HG03521 (cell line): Measurements from ENCODE around the gene ZNF132.
A peak's percentile ranks its signal among the peaks of the same experiment; 100 is the strongest.

ENCODE experiments used
- ATAC-seq: cut with Tn5 transposase; IDR thresholded peaks from one replicate; pipeline ENCODE4 v1.9.1; 2021; ENCODE audit warnings: mild to moderate bottlenecking, moderate library complexity; ENCODE audit not compliant: unreplicated experiment

The ZNF132 gene

DNA sequence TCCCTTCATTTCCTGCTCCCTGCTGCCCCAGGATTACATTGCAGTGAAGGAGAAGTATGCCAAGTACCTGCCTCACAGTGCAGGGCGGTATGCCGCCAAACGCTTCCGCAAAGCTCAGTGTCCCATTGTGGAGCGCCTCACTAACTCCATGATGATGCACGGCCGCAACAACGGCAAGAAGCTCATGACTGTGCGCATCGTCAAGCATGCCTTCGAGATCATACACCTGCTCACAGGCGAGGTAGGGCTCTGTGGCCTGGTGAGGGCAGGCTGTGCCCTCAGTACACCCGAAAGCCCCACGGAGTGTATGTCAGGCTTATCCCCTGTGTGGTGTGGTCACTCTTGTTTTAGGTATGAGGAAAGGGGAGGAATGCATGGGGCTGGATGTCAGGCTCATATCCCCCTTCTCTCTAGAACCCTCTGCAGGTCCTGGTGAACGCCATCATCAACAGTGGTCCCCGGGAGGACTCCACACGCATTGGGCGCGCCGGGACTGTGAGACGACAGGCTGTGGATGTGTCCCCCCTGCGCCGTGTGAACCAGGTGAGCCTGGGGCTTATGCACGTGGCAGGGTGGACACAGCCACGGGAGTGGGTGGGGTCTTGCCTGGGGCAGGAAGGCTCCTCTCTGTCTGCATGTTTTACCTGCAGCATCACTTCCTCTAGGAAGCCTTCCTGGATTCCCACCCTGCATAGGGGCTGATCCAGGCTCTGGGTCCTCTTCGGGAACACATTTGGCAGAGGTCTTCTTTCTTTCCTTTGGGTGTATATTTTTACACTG, 46.8 kb downstream of the ZNF132 start:
- ATAC-seq = no peak

DNA sequence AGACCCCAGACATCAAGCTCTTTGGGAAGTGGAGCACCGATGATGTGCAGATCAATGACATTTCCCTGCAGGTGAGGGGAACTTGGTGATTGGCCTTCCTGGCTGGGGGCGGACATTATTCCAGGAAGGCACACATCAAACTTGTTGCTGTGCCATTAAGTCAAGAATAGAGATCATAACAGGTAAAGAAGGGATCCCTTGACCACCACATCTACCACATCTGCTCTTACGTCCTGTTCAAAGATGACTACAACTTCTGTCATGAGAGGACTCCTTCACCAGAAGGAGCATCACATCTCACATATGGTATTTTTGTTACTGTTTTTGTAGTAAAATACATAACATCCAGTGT, 51.8 kb downstream of the ZNF132 start:
- no peak for ATAC-seq

DNA sequence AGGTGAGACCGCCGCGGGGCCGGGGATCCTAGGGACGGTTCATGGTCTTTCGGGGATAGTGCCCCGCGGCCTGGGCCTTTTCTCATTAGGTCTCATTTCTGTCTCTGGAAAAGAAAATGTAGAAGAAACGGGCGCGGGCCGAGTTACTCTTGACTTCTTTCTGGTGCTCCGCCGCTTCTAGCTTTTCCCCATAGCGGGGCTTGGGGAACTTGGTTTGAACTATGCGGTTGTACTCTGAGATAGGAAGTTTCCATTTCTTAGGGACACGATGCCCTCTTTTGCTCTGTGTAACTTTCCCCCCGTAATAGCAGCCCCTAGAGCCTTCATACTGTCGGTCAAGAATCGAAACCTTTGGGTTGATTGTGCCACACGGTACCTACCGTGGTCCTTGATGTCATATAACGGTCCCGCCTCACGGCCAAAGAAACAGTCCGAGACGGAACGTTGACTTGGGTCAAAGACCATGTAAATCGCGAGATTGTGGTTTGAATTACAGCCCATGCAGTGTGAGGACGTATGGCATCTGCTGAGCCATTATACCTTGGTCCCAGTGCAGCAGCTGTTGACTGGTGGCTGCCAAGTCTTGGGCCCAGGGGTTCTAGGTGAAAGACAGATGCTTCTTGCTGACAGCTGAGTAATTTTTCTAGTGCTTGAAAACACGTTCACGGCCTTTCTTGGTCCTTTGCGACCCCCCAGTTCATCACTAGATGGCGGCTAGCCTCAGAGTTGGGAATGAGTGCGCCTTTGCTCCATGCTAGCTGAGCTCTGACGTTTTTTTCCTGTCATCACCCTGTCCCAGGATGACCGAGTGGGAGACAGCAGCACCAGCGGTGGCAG, 52.4 kb downstream of the ZNF132 start:
- ATAC-seq = no peak

DNA sequence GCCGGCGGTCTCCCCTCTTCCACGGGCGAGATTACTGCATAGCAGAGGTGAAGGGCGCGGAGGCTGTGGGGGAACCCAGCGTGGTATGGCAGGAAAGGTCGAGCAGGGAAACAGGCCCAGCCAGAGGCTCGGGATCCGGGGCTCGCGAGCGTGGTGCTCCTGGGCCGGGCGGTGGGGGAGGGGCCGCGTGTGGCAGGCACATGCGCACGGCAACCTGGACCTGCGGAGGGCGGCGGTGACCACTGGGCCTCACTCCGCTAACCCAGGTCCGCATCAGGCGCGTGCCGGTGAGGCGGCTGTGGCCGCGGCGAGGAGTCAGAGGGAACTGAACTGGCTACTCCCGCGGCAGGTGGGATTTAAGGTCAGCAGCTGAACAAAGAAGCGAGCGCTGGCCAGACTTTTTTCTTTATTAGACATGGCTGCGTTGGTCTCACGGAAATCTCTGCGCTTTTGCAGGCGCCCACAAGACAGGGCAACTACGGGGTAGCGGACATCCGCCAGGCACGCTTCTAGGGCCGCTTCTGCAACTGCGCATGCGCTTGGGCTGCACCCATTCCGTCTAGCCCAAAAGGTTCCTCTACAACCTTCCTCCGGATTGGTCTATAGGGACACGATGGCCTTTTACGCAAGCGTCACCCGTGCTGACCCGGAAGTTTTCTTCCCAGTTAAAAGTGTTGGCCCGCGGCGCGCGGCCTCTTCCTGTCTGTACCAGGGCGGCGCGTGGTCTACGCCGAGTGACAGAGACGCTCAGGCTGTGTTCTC, 53.2 kb downstream of the ZNF132 start, which contains the start of gene RPS5:
Gene RPS5, plus strand, starts transcription at position 694 of the 762 bp plus-strand sequence. CDS start 869 bp downstream, outside the sequence.
- ATAC-seq = peak; percentile 82

DNA sequence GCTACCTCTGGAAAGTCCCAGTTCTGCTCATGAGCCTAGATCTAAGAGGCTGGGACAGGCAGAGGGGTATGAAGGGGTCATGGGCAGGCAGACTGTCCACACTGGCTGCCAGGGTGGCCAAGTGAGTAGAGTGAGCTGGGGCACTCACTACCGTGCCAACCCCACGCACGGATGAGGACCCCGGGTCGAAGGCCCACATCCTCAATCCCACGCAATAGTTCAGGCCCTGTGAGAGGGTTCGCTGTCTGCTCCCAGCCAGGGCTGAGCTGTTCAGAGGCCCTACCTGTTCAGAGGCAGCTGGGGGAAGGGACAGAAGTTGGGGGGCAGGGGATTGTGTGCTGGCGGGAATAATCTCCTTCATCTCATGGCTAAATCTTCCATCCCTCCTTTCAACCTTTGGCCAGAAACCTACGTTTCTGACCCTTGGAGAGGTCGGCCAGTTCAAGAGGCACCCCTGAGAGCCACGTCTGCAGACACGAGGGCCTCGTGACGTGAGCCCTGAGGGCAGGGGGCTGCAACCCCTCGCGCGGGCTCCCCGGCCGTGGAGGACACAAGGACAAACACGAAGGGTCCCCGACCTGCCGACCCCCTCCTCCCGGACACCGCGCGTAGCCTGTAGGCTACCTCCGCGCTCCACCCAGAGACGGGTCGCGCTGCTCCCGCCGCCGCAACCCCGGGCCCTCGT, 53.9 kb downstream of the ZNF132 start:
- no peak for ATAC-seq

DNA sequence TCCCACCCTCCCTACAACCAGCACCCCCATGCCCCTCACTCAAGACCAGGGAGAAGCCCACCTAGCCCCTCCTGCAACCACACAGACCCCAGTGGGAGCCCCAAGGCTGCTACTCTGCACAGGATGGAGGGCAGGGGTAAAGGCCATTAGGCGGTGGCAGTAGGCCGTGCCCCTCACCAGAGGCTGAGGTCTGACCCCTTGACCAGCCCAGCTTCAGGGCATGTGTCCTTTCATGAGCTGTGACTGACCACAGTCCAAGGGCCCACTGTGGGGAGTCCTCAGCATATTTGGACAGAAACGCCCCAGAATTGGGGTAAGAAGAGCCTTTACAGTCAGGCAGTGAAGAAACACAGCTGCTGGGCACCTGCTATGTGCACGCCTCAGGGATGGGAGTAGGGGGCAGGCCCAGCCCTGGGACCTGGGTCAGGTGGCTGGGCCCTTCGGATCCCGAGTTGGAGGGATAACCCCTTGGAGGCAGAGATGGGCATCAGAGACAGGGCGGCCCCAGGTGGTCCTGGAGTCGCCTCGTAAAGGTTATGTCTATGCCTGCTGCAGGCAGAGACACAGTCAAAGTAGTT, 54.6 kb downstream of the ZNF132 start:
- ATAC-seq = no peak

DNA sequence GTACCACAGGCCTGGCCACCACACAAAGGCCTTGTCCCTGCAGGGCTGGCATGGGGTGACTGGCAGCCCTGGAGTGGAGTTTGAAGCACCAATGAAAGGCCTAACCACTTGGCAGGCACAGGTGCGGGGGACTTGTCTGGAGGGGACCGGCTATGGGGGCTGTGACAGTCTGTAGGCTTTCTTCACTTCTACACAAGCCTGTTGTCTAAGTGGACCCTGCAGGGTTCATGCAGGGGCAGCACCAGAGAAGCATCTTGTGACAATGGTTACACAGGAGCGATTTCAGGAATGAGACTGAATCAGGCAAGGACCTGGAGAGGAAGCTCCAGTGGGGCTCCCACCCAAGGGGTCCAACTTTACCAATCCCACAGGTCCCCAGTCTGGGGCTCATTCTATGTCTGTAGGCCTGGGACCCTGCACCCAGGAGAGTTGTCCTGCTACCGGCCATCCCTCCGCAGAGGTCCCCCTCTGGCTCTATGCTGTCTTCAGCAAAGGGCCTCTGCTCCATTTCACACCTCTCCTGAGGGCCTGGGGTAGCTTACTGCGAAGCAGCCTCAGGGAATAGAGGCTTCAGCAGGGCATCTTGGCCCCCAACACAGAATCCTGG, 56.9 kb downstream of the ZNF132 start:
- ATAC-seq = no peak
